Fibroblast of lung (primary cell): ENCODE results near the gene CTNNAL1. TPM values are rescaled to one million over a fixed set of nuclear protein-coding genes. Genes with fewer than 3 reads are reported as not detected.

Experiments used
- DNase-seq, 2 donors: peaks; one replicate each; pipeline versions ENCODE4 v3.0.0 to v3.0.0-alpha.2; 2010; ENCODE audit warnings: low read depth in 2 of 2
- H2AFZ ChIP-seq: 2 replicates; pipeline ENCODE4 v1.5.1; 2012; ENCODE audit warnings: low read length, control low read depth, inconsistent platforms
- H3K27ac ChIP-seq: 2 replicates; pipeline ENCODE4 v1.5.1; 2011; ENCODE audit warnings: low read length, control low read depth; ENCODE audit not compliant: insufficient read depth
- H3K27me3 ChIP-seq: 2 replicates; pipeline ENCODE4 v1.5.1; 2011; ENCODE audit warnings: mild to moderate bottlenecking, low read length; ENCODE audit not compliant: control insufficient read depth, insufficient read depth
- H3K36me3 ChIP-seq: 2 replicates; pipeline ENCODE4 v1.5.1; 2011; ENCODE audit warnings: low read length; ENCODE audit not compliant: control insufficient read depth, insufficient read depth
- H3K4me1 ChIP-seq: 2 replicates; pipeline ENCODE4 v1.5.1; 2011; ENCODE audit warnings: low read length; ENCODE audit not compliant: control insufficient read depth, insufficient read depth; ENCODE audit errors: extremely low read depth
- H3K4me2 ChIP-seq: 2 replicates; pipeline ENCODE4 v1.5.1; 2011; ENCODE audit warnings: low read length, control low read depth; ENCODE audit not compliant: insufficient read depth; ENCODE audit errors: extremely low read depth
- H3K4me3 ChIP-seq, 4 experiments: fragments of 200-600 bp in 1 of 4; sonication (generic) in 1 of 4; replicated peaks in 1 of 4; 2 replicates each; pipeline ENCODE4 v1.5.1; 2011 to 2016; ENCODE audit warnings: low read length in 4 of 4, low read depth in 3 of 4, mild to moderate bottlenecking in 3 of 4, control low read depth in 2 of 4, inconsistent platforms in 1 of 4, mixed read lengths in 1 of 4; ENCODE audit not compliant: insufficient read depth in 1 of 4; ENCODE audit errors: control extremely low read depth in 1 of 4
- H3K79me2 ChIP-seq: 2 replicates; pipeline ENCODE4 v1.5.1; 2012; ENCODE audit warnings: mild to moderate bottlenecking, low read length, inconsistent platforms; ENCODE audit not compliant: control insufficient read depth, insufficient read depth
- H3K9ac ChIP-seq: 2 replicates; pipeline ENCODE4 v1.5.1; 2011; ENCODE audit warnings: mild to moderate bottlenecking, low read length, control low read depth; ENCODE audit not compliant: insufficient read depth
- H3K9me3 ChIP-seq: 2 replicates; pipeline ENCODE4 v1.5.1; 2012; ENCODE audit warnings: low read depth, low read length; ENCODE audit not compliant: control insufficient read depth, insufficient read depth
- H4K20me1 ChIP-seq: 2 replicates; pipeline ENCODE4 v1.5.1; 2011; ENCODE audit warnings: low read length; ENCODE audit not compliant: control insufficient read depth, insufficient read depth; ENCODE audit errors: extremely low read depth
- CTCF ChIP-seq, 2 donors: IDR thresholded peaks in 1 of 2; conservative IDR thresholded peaks in 1 of 2; 1 replicate in 1 of 2; 2 replicates in 1 of 2; pipeline ENCODE4 v1.5.1; 2011 to 2012; ENCODE audit warnings: low read length in 2 of 2, control low read depth in 1 of 2, inconsistent platforms in 1 of 2, low read depth in 1 of 2, mild to moderate bottlenecking in 1 of 2
- EZH2 ChIP-seq: IDR thresholded peaks from 2 replicates; pipeline ENCODE4 v1.5.1; 2012; ENCODE audit warnings: low read length, control low read depth, mild to moderate bottlenecking; ENCODE audit errors: missing control alignments
- polyA plus RNA-seq, 2 donors: library from polyadenylated mRNA; depleted of rRNA in 1 of 2; stranded (reverse) in 1 of 2; unstranded in 1 of 2; fragments of >200 nt; gene quantifications; 2 replicates each; pipeline ENCODE4 v1.2.1, GENCODE V29; 2011 to 2012; ENCODE audit warnings: missing spikeins in 1 of 2
- total RNA-seq: library from RNA; depleted of rRNA; stranded (reverse); fragments of >200 nt; gene quantifications from 2 replicates; pipeline ENCODE4 v1.2.1, GENCODE V29; 2014

CTNNAL1 gene
- total and polyA plus RNA-seq, 2 donors (not counting 1 experiment from before 2014, with no cell fraction given), result 68.4 to 95.2 TPM

GRCh38 chr9:108910914-108911313 is 102.4 kb downstream of the CTNNAL1 start:
- Histone ChIP-seq H2AFZ (no peak overlapping the region), H3K36me3 (peaks cover 6% of the 10 kb centered on the region), H4K20me1 (no peaks in the 10 kb centered on the region), H3K4me2 (no peak overlapping the region), H3K9me3 (no peaks in the 10 kb centered on the region), H3K4me1 (no peaks in the 10 kb centered on the region), H3K27ac (no peak overlapping the region), H3K4me3 (no peak overlapping the region), H3K9ac (no peak overlapping the region), H3K79me2 (no peaks in the 10 kb centered on the region), H3K27me3 (no peaks in the 10 kb centered on the region)
- TF ChIP-seq EZH2, result no peak
- TF ChIP-seq CTCF (conservative IDR thresholded peaks at IDR 0.05 in 1 of 2, IDR thresholded peaks at IDR 0.05 in 1 of 2; ENCODE audit: low read depth in 1 of 2, low read length in 2 of 2), result no peak
- no peak for DNase-seq

GRCh38 chr9:108910402-108910801 is 102.9 kb downstream of the CTNNAL1 start:
- DNase-seq, result no peak
- no peak overlapping the region for H2AFZ ChIP-seq
- H3K4me1 ChIP-seq, result no peaks in the 10 kb centered on the region
- peaks cover 6% of the 10 kb centered on the region for H3K36me3 ChIP-seq
- H3K9me3 ChIP-seq, result no peaks in the 10 kb centered on the region
- H3K4me2 ChIP-seq, result no peak overlapping the region
- no peak overlapping the region for H3K27ac ChIP-seq
- no peak overlapping the region for H3K9ac ChIP-seq
- no peaks in the 10 kb centered on the region for H3K79me2 ChIP-seq
- H4K20me1 ChIP-seq, result no peaks in the 10 kb centered on the region
- no peak overlapping the region for H3K4me3 ChIP-seq
- no peaks in the 10 kb centered on the region for H3K27me3 ChIP-seq
- TF ChIP-seq CTCF (conservative IDR thresholded peaks at IDR 0.05 in 1 of 2, IDR thresholded peaks at IDR 0.05 in 1 of 2; ENCODE audit: low read depth in 1 of 2, low read length in 2 of 2) (no peak), EZH2 (no peak)

GRCh38 chr9:108905494-108905893 is 107.8 kb downstream of the CTNNAL1 start:
- H3K9me3 ChIP-seq, result no peaks in the 10 kb centered on the region
- no peak overlapping the region for H3K4me2 ChIP-seq
- H2AFZ ChIP-seq, result no peak overlapping the region
- no peak for DNase-seq
- no peak overlapping the region for H3K27ac ChIP-seq
- no peaks in the 10 kb centered on the region for H4K20me1 ChIP-seq
- TF ChIP-seq CTCF (conservative IDR thresholded peaks at IDR 0.05 in 1 of 2, IDR thresholded peaks at IDR 0.05 in 1 of 2; ENCODE audit: low read depth in 1 of 2, low read length in 2 of 2), result no peak
- TF ChIP-seq EZH2, result no peak
- H3K4me1 ChIP-seq, result no peaks in the 10 kb centered on the region
- peaks cover 11% of the 10 kb centered on the region for H3K36me3 ChIP-seq
- no peak overlapping the region for H3K9ac ChIP-seq
- H3K4me3 ChIP-seq, result no peak overlapping the region
- H3K79me2 ChIP-seq, result no peaks in the 10 kb centered on the region
- H3K27me3 ChIP-seq, result no peaks in the 10 kb centered on the region
